Measurements from ENCODE around the gene FBXL7. TPM values are rescaled to one million over a fixed set of nuclear protein-coding genes. Genes with fewer than 3 reads are reported as not detected.

The FBXL7 gene
- total RNA-seq, 1 donor = 11.2 TPM

DNA sequence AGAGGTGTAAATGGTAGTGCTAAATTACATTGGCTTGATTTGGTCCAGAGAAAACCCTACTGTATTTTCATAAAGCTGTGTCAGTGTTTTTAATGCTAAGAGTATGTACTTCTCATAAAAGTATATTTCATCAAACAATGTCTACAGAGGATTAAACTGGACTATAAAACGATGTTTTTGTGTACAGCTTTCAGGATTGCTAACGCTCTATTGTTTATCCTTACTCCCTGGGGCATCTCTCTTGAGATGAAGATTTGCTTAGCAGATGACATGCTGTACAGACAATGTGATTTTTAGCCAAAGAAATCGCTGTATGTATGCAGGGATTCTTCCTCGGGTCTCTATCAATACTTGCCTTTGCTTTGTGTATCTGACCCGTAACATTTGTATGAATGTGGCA lies 216.0 kb downstream of the FBXL7 start:
- no peak overlapping the region for H3K4me3 ChIP-seq (ENCODE audit: low read depth, low read length)
- TF ChIP-seq, protein P1, sequence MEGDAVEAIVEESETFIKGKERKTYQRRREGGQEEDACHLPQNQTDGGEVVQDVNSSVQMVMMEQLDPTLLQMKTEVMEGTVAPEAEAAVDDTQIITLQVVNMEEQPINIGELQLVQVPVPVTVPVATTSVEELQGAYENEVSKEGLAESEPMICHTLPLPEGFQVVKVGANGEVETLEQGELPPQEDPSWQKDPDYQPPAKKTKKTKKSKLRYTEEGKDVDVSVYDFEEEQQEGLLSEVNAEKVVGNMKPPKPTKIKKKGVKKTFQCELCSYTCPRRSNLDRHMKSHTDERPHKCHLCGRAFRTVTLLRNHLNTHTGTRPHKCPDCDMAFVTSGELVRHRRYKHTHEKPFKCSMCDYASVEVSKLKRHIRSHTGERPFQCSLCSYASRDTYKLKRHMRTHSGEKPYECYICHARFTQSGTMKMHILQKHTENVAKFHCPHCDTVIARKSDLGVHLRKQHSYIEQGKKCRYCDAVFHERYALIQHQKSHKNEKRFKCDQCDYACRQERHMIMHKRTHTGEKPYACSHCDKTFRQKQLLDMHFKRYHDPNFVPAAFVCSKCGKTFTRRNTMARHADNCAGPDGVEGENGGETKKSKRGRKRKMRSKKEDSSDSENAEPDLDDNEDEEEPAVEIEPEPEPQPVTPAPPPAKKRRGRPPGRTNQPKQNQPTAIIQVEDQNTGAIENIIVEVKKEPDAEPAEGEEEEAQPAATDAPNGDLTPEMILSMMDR (IDR thresholded peaks at IDR 0.05; ENCODE audit: insufficient read depth, low read depth, low read length) = no peak
- no peak for DNase-seq (ENCODE audit: low read depth)

DNA sequence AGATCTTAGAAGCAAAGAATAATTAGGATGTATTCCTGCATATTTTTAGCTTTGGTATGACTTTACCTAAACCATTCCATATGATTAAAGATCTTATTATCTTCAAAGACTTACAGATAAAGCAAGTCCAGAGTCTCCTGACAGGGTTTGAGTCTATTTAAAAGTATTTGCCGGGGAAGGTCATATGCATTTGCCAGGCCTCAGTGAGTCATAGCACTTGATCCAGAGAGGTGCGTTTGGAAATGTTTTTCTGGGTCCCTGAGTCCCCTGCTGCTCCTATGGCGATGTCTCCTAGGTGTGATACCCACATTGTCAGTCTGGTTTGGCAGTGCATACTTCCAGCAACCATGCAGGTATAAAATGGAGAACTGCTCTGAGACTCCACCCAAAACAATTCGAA lies 217.0 kb downstream of the FBXL7 start:
- DNase-seq (ENCODE audit: low read depth) = no peak
- TF ChIP-seq, protein P1 (IDR thresholded peaks at IDR 0.05; ENCODE audit: insufficient read depth, low read depth, low read length) = no peak
- no peak overlapping the region for H3K4me3 ChIP-seq (ENCODE audit: low read depth, low read length)

DNA sequence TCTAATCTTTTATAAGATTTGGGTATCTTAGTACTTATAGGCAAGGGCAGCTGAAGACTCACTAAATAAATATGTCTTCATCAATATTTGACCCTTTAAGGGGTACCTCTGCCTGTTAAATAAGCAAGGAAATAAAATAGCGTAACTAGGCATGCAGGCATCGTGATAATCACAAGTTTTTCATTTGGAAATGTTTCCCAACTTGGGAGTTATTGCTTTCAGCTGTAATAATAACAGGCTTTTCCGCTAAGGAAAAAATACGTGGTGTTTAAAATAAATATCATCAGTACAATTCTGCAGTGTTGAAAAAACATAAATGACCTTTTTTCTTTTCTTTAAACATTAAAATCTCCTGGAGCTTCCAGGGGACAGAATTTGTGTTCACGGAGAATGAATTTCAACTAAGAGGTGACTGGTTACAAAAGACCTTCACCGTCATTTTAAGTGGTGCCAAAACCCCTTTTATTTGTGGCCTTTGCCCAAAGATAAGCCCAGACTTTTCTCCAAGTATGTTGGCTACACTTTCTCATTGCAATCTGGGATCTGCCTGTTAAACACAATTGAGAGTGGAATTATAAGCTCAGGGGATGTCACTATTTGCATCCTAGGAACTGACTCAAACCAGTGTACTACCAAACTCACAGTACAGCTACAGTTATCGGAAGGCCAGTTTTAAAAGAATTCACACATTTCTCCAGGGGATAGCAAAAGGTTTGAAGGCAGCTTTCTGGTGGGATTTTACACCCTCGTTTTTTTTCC lies 218.6 kb downstream of the FBXL7 start:
- H3K4me3 ChIP-seq (ENCODE audit: low read depth, low read length) = no peak overlapping the region
- DNase-seq (ENCODE audit: low read depth) = no peak

DNA sequence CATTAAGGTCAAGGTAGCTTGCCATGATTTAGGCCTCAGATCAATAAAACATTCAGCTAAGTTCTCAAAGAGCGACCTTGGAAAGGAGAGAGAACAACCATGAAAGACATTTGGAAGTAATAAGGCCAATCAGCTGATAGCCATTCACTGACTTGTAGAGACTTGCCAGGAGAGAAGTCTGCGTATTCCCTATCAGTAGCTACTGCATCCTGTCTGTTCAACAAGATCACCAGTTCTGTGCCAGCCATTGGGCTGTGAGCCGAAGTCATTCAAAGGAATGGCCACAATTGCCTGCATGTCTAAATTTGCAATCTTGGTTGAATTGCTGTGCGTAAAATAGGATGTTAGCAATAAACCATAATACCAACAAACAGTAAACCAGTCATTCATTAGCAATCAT lies 219.8 kb downstream of the FBXL7 start:
- no peak overlapping the region for H3K4me3 ChIP-seq (ENCODE audit: low read depth, low read length)
- no peak for DNase-seq (ENCODE audit: low read depth)
- TF ChIP-seq, protein P1 (IDR thresholded peaks at IDR 0.05; ENCODE audit: insufficient read depth, low read depth, low read length) = no peak

More for the DNA sequence above, 218.6 kb downstream of the FBXL7 start:
- TF ChIP-seq, protein P1 (IDR thresholded peaks at IDR 0.05; ENCODE audit: insufficient read depth, low read depth, low read length) = no peak

DNA sequence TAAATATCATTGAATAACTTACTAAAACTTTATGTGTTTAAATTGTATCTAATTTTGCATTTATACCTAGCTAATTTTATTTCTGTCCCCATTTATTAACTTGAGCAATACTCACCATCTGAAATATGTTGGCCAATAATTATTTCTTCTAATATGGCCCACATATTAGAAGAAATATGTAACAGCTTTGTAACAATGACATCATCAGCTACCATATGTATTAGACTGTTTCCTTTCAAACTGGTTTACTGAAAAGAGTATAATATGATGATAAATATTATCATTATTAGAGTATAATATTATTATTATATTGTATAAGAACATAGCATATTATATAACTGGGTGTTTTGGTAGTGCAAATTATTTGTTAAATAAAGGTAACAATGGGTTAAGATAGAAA lies 220.5 kb downstream of the FBXL7 start:
- TF ChIP-seq, protein P1 (IDR thresholded peaks at IDR 0.05; ENCODE audit: insufficient read depth, low read depth, low read length) = no peak
- H3K4me3 ChIP-seq (ENCODE audit: low read depth, low read length) = no peak overlapping the region
- no peak for DNase-seq (ENCODE audit: low read depth)

DNA sequence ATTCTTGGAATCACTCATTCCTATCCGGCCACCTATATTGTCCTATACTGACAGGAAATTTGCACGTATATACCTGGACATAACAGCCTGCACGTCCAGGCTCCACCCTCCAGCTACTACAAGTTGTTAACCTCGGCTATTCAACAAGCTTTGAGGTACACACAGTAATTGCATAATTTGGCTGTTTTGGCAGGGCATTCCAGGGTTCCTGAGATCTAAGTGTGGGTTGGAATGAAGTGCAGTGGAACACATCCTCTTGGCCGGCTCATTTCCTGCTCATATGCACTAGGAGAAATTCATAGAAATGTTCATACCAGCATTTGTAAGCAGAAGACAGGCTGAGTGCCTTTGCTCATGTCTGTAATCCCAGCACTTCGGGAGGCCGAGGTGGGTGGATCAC lies 222.3 kb downstream of the FBXL7 start:
- no peak overlapping the region for H3K4me3 ChIP-seq (ENCODE audit: low read depth, low read length)
- TF ChIP-seq, protein P1 (IDR thresholded peaks at IDR 0.05; ENCODE audit: insufficient read depth, low read depth, low read length) = no peak
- no peak for DNase-seq (ENCODE audit: low read depth)

DNA sequence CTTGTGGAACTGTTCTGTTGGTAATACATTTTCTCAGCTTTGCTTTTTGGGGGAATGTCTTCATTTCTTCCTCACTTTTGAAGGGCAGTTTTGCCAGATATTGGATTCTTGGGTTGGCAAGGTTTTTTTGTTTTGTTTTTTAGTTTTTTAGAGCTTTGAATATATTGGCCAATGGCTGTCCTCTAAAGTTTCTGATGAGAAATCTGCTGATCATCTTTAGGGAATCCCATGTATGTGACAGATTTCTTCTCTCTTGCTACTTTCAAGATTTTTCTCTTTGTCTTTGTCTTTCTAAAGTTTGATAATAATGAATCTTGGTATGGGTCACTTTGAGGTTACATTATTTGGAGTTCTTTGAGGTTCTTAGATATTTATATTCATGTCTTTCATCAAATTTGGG lies 227.4 kb downstream of the FBXL7 start:
- no peak overlapping the region for H3K4me3 ChIP-seq (ENCODE audit: low read depth, low read length)
- TF ChIP-seq, protein P1 (IDR thresholded peaks at IDR 0.05; ENCODE audit: insufficient read depth, low read depth, low read length) = no peak
- no peak for DNase-seq (ENCODE audit: low read depth)

All from fibroblast of villous mesenchyme (primary cell).